Measurements from ENCODE around the gene MIER2.

- TF ChIP-seq, protein P1, sequence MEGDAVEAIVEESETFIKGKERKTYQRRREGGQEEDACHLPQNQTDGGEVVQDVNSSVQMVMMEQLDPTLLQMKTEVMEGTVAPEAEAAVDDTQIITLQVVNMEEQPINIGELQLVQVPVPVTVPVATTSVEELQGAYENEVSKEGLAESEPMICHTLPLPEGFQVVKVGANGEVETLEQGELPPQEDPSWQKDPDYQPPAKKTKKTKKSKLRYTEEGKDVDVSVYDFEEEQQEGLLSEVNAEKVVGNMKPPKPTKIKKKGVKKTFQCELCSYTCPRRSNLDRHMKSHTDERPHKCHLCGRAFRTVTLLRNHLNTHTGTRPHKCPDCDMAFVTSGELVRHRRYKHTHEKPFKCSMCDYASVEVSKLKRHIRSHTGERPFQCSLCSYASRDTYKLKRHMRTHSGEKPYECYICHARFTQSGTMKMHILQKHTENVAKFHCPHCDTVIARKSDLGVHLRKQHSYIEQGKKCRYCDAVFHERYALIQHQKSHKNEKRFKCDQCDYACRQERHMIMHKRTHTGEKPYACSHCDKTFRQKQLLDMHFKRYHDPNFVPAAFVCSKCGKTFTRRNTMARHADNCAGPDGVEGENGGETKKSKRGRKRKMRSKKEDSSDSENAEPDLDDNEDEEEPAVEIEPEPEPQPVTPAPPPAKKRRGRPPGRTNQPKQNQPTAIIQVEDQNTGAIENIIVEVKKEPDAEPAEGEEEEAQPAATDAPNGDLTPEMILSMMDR (IDR thresholded peaks at IDR 0.05) = no peak
- no peak for TF ChIP-seq ZFX (IDR thresholded peaks at IDR 0.05; ENCODE audit: borderline replicate concordance)
These were observed 34.1 kb upstream of the MIER2 start for GRCh38 chr19:378706-379105.

Data from 22Rv1 (cell line).